ENCODE results near the gene PRSS3.

GRCh38 chr9:33787839-33788238 lies 7.5 kb upstream of the PRSS3 start:
- TF ChIP-seq POLR2AphosphoS5 (IDR thresholded peaks at IDR 0.05) (no peak), CTCF (IDR thresholded peaks at IDR 0.05) (no peak), POLR2A (IDR thresholded peaks at IDR 0.05) (no peak)
